ENCODE results near the gene MRPL49. TPM values are rescaled to one million over a fixed set of nuclear protein-coding genes. Genes with fewer than 3 reads are reported as not detected.

Gene MRPL49
- total RNA-seq, 1 donor from 2014 or later: 38.3 TPM

DNA sequence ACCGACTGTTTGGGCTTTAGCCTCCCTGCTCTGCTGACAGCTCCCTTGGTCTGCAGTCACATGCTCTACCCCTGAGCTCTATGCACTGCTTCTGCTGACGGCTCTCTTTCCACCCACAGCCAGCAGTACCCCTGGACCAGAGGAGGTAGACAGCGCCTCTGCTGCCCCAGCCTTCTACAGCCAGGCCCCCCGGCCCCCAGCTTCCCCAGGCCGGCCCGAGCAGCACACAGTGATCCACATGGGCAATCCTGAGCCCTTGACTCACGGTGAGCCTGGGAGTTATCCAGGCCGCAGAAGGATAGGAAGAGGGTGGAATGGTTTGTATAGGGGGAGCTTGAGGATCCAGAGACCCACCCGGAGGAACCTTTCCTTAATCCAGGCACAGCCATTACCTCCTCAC, 35.3 kb upstream of the MRPL49 start:
- H3F3A ChIP-seq (ENCODE audit: low read depth): peaks cover 8% of the 10 kb centered on the region
- H4K20me1 ChIP-seq (ENCODE audit: low read depth): no peaks in the 10 kb centered on the region
- H2AFZ ChIP-seq (replicated peaks): no peak overlapping the region
- no peaks in the 10 kb centered on the region for H3K9me3 Mint-ChIP-seq
- H3K4me3 Mint-ChIP-seq: peak overlapping the region; percentile 48
- H3K36me3 Mint-ChIP-seq: peaks cover 6% of the 10 kb centered on the region
- H3K27me3 ChIP-seq: no peaks in the 10 kb centered on the region
- no peak overlapping the region for H3K4me2 ChIP-seq
- no peak overlapping the region for H3K4me3 ChIP-seq
- H3K27ac Mint-ChIP-seq: no peak overlapping the region
- no peak overlapping the region for H3K27ac ChIP-seq
- no peak overlapping the region for H3K9ac ChIP-seq
- H3K4me1 Mint-ChIP-seq: peaks cover 23% of the 10 kb centered on the region
- H3K27me3 Mint-ChIP-seq (ENCODE audit: insufficient read depth, low read depth): peaks cover 9% of the 10 kb centered on the region
- no peak for TF ChIP-seq EZH2phosphoT487 (IDR thresholded peaks at IDR 0.05)
- TF ChIP-seq, protein P1, sequence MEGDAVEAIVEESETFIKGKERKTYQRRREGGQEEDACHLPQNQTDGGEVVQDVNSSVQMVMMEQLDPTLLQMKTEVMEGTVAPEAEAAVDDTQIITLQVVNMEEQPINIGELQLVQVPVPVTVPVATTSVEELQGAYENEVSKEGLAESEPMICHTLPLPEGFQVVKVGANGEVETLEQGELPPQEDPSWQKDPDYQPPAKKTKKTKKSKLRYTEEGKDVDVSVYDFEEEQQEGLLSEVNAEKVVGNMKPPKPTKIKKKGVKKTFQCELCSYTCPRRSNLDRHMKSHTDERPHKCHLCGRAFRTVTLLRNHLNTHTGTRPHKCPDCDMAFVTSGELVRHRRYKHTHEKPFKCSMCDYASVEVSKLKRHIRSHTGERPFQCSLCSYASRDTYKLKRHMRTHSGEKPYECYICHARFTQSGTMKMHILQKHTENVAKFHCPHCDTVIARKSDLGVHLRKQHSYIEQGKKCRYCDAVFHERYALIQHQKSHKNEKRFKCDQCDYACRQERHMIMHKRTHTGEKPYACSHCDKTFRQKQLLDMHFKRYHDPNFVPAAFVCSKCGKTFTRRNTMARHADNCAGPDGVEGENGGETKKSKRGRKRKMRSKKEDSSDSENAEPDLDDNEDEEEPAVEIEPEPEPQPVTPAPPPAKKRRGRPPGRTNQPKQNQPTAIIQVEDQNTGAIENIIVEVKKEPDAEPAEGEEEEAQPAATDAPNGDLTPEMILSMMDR (IDR thresholded peaks at IDR 0.05): no peak
- TF ChIP-seq EZH2 (IDR thresholded peaks at IDR 0.05): no peak
- peaks cover 14% of the 10 kb centered on the region for H3K4me1 ChIP-seq
- DNase-seq (ENCODE audit: low spot score): no peak
- peaks cover 32% of the 10 kb centered on the region for H3K79me2 ChIP-seq (ENCODE audit: low read depth)
- H3K36me3 ChIP-seq: no peaks in the 10 kb centered on the region
- no peaks in the 10 kb centered on the region for H3K9me3 ChIP-seq (ENCODE audit: low read depth)

DNA sequence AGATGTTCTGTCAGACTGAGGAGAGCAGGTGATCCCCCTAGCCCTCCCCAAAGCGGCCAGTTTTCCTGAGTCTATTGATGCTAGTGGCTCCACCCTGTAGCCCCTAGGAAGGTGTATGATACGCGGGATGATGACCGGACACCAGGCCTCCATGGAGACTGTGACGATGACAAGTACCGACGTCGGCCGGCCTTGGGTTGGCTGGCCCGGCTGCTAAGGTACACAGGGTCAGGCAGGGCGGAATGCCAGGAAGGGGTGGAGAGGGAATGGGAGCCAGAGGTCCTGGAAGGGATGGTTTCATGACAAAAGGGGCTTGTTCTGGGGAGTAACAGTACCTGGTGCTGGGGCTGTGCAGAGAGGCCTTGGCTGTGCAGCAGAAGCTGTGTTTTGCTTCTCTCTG, 34.9 kb upstream of the MRPL49 start:
- Histone ChIP-seq H3K27me3 (no peaks in the 10 kb centered on the region), H3F3A (ENCODE audit: low read depth) (peaks cover 8% of the 10 kb centered on the region), H3K27ac (no peak overlapping the region), H3K4me1 (peaks cover 14% of the 10 kb centered on the region), H3K9ac (no peak overlapping the region), H3K4me3 (no peak overlapping the region), H2AFZ (replicated peaks) (no peak overlapping the region), H4K20me1 (ENCODE audit: low read depth) (no peaks in the 10 kb centered on the region), H3K9me3 (ENCODE audit: low read depth) (no peaks in the 10 kb centered on the region), H3K79me2 (ENCODE audit: low read depth) (peaks cover 28% of the 10 kb centered on the region), H3K36me3 (no peaks in the 10 kb centered on the region), H3K4me2 (no peak overlapping the region)
- TF ChIP-seq, protein P1 (IDR thresholded peaks at IDR 0.05): no peak
- TF ChIP-seq EZH2 (IDR thresholded peaks at IDR 0.05): no peak
- TF ChIP-seq EZH2phosphoT487 (IDR thresholded peaks at IDR 0.05): no peak
- Mint-ChIP-seq H3K9me3 (no peaks in the 10 kb centered on the region), H3K4me1 (peaks cover 20% of the 10 kb centered on the region), H3K27me3 (ENCODE audit: insufficient read depth, low read depth) (peaks cover 9% of the 10 kb centered on the region), H3K4me3 (peak overlapping the region; percentile 48), H3K36me3 (peaks cover 6% of the 10 kb centered on the region), H3K27ac (no peak overlapping the region)
- no peak for DNase-seq (ENCODE audit: low spot score)

DNA sequence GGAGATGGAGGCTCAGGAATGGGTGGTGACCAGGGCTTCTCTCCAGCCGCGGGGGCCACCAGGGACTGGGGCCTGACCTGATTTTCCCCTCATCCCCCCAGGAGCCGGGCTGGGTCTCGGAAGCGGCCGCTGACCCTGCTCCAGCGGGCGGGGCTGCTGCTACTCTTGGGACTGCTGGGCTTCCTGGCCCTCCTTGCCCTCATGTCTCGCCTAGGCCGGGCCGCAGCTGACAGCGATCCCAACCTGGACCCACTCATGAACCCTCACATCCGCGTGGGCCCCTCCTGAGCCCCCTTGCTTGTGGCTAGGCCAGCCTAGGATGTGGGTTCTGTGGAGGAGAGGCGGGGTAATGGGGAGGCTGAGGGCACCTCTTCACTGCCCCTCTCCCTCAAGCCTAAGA, 34.3 kb upstream of the MRPL49 start:
- Histone ChIP-seq H3K27ac (no peak overlapping the region), H3K4me1 (peaks cover 10% of the 10 kb centered on the region), H3K36me3 (no peaks in the 10 kb centered on the region), H3K9me3 (ENCODE audit: low read depth) (no peaks in the 10 kb centered on the region), H2AFZ (replicated peaks) (no peak overlapping the region), H3K4me3 (no peak overlapping the region), H3K4me2 (no peak overlapping the region), H3K79me2 (ENCODE audit: low read depth) (peaks cover 22% of the 10 kb centered on the region), H3F3A (ENCODE audit: low read depth) (peaks cover 8% of the 10 kb centered on the region), H4K20me1 (ENCODE audit: low read depth) (no peaks in the 10 kb centered on the region), H3K27me3 (no peaks in the 10 kb centered on the region), H3K9ac (no peak overlapping the region)
- TF ChIP-seq, protein P1 (IDR thresholded peaks at IDR 0.05): no peak
- no peak for TF ChIP-seq EZH2phosphoT487 (IDR thresholded peaks at IDR 0.05)
- no peak for TF ChIP-seq EZH2 (IDR thresholded peaks at IDR 0.05)
- peaks cover 9% of the 10 kb centered on the region for H3K27me3 Mint-ChIP-seq (ENCODE audit: insufficient read depth, low read depth)
- peaks cover 17% of the 10 kb centered on the region for H3K4me1 Mint-ChIP-seq
- H3K36me3 Mint-ChIP-seq: peaks cover 5% of the 10 kb centered on the region
- DNase-seq (ENCODE audit: low spot score): no peak
- H3K27ac Mint-ChIP-seq: no peak overlapping the region
- H3K4me3 Mint-ChIP-seq: no peak overlapping the region
- H3K9me3 Mint-ChIP-seq: no peaks in the 10 kb centered on the region
